ENCODE results near the gene TMEM140.

DNA sequence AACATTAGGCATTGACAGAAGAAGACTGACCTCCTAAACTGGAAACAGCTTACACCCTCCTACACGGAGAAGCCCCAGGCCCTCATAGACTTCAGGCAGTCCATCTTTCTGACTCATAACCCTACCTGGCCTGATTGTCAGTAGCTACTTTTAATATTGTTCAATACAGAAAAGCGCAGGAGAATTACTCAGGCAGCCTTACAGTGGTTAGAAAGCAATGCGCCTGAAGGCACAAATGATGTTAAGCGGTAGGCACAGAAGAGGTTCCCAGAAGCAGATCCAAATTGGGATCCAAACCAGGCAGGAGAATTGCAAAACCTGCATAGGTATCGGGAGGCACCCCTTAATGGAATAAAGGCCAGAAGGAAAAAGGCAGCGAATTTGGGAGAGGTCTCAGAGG lies 28.1 kb downstream of the TMEM140 start:
- TF ChIP-seq, protein P1, sequence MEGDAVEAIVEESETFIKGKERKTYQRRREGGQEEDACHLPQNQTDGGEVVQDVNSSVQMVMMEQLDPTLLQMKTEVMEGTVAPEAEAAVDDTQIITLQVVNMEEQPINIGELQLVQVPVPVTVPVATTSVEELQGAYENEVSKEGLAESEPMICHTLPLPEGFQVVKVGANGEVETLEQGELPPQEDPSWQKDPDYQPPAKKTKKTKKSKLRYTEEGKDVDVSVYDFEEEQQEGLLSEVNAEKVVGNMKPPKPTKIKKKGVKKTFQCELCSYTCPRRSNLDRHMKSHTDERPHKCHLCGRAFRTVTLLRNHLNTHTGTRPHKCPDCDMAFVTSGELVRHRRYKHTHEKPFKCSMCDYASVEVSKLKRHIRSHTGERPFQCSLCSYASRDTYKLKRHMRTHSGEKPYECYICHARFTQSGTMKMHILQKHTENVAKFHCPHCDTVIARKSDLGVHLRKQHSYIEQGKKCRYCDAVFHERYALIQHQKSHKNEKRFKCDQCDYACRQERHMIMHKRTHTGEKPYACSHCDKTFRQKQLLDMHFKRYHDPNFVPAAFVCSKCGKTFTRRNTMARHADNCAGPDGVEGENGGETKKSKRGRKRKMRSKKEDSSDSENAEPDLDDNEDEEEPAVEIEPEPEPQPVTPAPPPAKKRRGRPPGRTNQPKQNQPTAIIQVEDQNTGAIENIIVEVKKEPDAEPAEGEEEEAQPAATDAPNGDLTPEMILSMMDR (IDR thresholded peaks at IDR 0.05; ENCODE audit: low read length), result no peak
- TF ChIP-seq EZH2 (optimal IDR thresholded peaks at IDR 0.05; ENCODE audit: low read depth, low read length) (no peak), EZH2phosphoT487 (IDR thresholded peaks at IDR 0.05; ENCODE audit: low read length) (no peak)

Data from MM.1S (cell line).